ENCODE measurements around the gene STX2.
A peak's percentile ranks its signal among the peaks of the same experiment; 100 is the strongest.

STX2 gene

GRCh38 chr12:130818635-130819576 lies 20.1 kb downstream of the STX2 start:
- DNase-seq (ENCODE audit: low read depth), result peak; percentile 25
- H3K4me3 ChIP-seq (ENCODE audit: low read depth, low read length), result peak overlapping the region; percentile 3

DNA sequence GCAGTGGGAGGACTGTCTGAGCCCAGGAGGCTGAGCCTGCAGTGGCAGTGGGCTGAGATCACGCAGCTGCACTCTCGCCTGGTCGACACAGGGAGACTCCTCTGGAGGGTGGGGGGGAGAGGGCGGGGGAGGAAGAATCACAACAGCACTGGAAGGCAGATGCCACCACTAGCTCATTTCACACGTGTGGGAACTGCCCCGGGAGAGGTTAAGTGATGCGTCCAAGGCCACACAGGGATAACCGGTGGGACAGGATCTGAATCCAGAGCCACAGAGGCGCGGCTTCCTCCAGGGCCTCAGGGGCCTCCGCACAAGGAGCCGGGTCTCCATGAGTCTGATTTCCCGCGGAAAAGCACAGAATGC lies 20.8 kb downstream of the STX2 start:
- no peak for DNase-seq (ENCODE audit: low read depth)
- no peak for TF ChIP-seq CTCF (conservative IDR thresholded peaks at IDR 0.05; ENCODE audit: low read depth, low read length)

More at GRCh38 chr12:130818635-130819576, 20.1 kb downstream of the STX2 start:
- TF ChIP-seq CTCF (conservative IDR thresholded peaks at IDR 0.05; ENCODE audit: low read depth, low read length), result peak; percentile 61

DNA sequence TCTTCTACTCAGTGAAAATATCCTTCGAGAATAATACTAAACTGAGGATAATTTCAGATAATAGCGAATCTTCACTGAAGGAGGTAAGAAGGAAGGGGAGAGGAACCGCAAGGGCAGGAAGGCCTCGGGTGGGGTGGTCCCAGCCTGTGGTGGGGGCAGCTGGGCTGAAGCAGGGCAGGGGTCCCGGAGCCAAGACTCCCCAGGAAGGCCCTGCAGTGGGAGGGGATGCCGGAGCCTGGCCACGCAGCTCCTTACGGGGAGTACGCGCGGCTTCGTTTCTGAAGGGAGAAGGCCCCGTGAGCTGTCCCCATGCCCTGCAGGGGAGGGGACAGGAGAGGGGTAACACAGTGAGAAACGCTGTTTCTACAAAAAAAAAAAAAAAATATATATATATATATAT lies 21.2 kb downstream of the STX2 start:
- H3K4me3 ChIP-seq (ENCODE audit: low read depth, low read length), result no peak overlapping the region
- DNase-seq (ENCODE audit: low read depth), result no peak
- TF ChIP-seq CTCF (conservative IDR thresholded peaks at IDR 0.05; ENCODE audit: low read depth, low read length), result no peak

More for the DNA sequence above, 20.8 kb downstream of the STX2 start:
- no peak overlapping the region for H3K4me3 ChIP-seq (ENCODE audit: low read depth, low read length)

DNA sequence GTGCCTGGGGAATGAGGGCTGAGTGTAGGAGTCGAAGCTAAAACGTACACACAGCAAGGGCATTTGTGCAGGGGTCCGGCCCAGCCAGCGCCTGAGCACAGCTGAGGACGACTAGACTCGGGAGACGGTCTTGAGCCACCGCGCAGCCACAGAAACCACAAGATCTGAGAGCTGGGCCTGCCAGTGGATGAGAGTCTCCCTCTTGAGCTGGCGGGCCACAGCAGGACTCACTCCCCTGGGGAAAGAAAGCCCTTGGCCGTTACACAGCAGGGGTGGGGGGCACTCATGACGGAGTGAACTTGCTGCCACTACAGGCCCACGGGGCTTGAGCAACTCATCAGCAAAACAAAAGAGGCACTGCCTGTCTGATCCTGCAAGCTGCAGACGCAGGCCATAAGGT lies 23.0 kb downstream of the STX2 start:
- DNase-seq (ENCODE audit: low read depth), result no peak
- H3K4me3 ChIP-seq (ENCODE audit: low read depth, low read length), result no peak overlapping the region
- TF ChIP-seq CTCF (conservative IDR thresholded peaks at IDR 0.05; ENCODE audit: low read depth, low read length), result no peak

DNA sequence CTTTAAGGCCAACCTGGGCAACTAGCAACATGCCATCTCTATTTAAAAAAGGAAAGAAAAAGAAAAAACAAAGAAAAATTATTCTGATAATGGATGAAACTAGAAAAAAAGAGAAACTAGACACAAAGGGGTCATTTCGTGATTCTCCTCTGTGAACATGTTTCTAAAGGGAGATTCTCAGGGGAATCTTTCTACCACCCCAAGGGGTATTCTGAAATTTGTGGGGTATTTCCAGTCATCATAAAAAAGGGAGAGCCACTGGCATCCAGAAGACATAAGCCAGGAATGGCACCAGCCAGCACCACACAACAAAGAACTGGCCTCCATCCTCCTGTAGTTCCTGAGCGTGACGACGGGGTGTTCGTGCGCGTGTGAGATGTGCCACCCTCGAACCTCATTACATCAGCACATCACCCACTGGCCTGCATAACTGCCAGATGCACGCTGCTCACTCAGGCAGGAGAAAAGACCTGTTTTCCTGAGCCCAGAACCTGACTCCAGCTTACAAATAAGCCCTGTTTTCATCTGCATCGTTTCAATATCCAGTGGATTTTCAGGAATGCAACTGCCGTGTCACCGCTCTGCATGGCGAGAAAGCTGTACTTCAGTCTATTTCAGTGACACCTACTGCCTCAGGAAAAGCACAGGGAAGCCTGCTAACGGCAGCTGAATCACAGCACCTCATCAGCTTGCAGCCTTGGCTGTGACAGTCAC lies 23.9 kb downstream of the STX2 start:
- no peak for DNase-seq (ENCODE audit: low read depth)
- no peak overlapping the region for H3K4me3 ChIP-seq (ENCODE audit: low read depth, low read length)
- TF ChIP-seq CTCF (conservative IDR thresholded peaks at IDR 0.05; ENCODE audit: low read depth, low read length), result no peak

- TF ChIP-seq CTCF (conservative IDR thresholded peaks at IDR 0.05; ENCODE audit: low read depth, low read length), result no peak
- H3K4me3 ChIP-seq (ENCODE audit: low read depth, low read length), result no peak overlapping the region
- DNase-seq (ENCODE audit: low read depth), result no peak
These were observed 25.1 kb downstream of the STX2 start for GRCh38 chr12:130813949-130814348.
